SW480 (cell line): ENCODE results near the gene SRRM5.
"Not testable (repeated sequence)": the region's sequence is repeated elsewhere in the genome, so short reads cannot be mapped to it uniquely, and the experiment has no call there.

Experiments
- DNase-seq: peaks from one replicate; pipeline ENCODE4 v3.0.0-alpha.2; 2016; ENCODE audit warnings: low spot score

Gene SRRM5

DNA sequence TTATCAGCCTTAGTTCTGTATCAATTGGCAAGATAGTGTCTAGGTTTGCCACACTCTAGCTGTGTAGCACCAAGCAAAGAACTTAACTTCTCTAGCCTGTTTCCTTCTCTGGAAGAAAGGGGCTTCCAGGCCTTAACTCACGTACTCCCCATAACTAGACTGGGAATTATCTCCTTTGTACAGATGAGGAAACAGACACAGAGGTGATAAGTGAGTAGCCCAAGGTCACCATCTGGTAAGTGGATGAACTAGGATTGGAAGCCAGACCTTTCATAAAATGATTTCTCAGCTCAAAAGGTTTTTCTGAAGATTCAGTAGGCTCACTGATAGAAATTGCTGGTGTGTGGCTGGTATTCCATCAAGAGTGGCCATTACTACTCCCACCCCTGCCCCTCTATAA, 4.4 kb downstream of the SRRM5 start:
- no peak for DNase-seq

DNA sequence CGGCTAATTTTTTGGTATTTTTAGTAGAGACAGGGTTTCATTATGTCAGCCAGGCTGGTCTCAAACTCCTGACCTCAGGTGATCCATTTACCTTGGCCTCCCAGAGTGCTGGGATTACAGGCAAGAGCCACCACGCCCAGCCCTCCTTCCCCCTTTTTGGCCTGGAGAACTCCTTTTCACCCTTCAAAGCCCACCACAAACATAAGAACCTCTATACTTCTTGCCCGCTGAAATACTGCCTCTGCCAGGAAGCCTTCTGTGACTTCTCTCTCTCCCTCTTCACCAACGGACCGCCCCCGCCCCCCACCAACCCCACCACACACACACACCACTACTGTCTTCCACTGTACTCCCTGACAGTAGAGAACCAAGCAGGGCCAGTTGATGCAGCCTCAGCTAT, 5.1 kb downstream of the SRRM5 start:
- DNase-seq = no peak

DNA sequence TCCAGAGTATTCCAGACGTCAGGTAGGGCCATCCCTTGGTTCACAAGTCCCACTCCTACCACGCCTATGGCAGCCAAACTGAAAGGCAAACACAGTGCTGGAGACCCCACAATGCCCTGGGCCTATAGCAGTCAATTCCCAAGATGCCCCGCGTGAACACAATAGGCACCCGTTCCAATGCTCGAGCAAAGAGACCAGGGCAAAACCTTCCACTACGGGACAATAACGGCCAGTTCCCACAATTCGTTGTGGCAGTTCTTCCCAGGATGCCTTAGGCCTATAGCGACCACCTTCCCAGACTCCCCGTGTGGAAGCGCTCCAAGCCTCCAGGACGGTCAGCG, 7.0 kb downstream of the SRRM5 start:
- peak; percentile 77 for DNase-seq

DNA sequence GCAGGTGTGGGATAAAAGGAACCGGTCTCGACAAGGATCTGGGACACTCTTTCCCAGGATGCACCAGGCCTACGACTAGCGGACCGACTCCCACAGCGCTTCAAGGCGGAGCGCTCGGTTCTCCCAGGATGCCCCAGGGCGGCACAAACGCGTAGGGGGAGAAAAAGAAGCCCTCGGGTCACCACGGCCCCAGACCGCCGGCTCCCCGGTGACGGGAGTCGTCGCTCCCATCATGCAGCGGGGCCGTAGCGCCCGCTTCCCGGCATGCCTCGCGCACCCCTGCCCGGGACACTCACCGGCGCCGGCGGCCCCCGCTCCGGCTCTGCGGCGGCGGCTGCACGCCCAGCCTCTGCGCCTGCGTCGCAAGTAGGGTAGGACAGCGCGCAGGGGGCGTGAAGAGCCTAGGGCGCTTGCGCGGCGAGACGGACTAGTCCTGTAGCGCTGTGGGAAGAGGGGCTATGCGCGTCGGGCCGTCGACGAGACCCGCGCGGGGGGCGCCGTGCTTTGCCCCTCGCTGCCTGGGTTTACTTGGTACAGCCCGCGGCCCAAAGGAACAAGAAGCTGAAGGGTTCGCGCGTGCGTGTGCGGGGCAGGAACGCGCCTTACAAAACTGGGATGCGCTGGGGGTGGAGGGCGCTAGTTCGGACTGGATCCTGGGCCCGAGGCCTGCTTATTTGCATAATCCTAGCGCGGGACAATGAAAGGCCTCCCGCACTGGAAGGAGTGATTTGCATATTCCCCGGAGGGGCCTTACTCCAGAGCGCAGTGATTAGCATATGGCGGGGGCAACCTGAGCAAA, 7.6 kb downstream of the SRRM5 start, which contains the start of gene ZNF428:
Gene ZNF428 (minus strand): TSS at position 368 of the 799 bp plus-strand sequence. CDS start 5,325 bp downstream, outside the sequence.
- peak; percentile 94 for DNase-seq

DNA sequence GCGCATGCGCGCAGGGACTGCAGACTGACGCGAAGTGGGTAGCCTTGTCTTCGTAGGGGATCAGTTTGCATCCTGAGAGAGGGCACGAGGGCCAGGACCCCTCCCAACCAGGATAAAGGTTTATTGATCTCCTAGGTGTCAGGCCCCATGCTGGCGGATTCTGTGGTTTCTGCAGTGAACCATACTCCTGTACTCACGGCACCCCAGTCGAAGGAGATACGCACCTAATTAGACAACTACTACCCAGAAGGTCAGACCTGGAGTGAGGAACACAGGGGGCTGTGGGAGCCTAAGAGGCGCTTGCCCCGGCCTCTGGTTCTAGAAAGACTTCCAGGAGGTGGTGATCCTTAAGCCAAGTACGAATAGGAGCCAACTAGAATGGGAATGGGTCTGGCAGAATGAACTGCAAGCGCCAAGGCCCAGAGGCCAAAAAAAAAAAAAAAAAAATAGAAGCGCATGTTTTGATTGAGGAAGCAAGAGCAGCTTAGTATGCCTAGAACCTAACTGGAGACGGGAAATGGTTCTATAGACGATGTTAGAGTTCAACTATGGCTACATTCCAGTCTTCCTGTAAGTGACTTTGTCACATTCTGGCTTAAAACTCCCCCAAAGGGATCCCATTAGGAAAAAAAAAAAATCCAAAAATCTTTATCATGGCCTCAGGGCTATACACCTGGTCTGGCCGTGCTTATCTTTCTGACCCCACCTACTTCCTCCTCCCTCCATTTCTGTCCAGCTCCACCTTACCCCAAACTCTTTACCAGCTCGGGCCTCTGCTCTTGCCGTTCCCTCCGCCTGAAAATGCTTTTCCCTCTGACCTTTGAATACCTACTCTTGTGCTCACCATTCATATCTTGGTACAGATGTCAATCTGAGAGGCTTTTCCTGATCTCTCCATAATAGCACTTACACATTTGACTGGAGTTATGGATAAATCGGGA, 8.4 kb downstream of the SRRM5 start:
- no peak for DNase-seq

DNA sequence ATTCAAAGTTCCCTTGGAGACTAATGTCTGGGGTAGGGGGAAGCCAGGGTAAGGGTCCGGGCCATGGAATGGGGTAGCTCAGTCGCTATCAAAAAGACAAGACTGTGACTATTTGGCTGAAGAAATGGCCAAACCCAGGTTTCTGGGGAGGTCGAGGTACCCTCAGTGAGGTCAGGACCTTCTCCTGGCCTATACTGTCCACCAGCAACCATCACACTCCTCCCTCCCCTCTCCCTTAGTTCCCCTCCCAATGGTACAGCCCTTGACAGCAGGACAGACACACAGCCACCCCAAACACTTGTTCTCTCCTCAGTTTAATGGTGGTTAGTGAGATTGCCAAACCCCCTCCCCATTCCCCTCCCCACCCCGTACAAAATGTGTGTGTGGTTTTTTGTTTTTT, 10.2 kb downstream of the SRRM5 start:
- no peak for DNase-seq

DNA sequence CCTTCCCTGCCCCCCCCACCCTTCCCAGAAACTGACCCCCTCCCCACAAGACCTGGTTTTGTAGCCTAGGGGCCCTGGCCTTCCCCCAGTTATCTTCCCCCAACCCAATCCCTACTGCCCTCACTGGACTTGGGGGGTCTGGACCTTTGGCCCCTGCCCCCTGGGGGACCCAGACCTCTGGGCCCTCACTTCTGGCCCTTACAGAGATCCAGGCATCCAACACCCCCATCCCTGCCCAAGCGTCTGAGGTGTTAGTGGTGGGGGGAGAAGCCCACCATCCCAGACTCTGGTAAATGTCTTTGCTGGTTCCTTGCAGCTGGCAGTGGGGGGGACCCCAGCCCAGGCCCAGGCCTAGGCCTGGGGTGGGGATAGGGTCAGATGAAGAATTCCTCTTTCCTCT, 11.1 kb downstream of the SRRM5 start:
- no peak for DNase-seq

DNA sequence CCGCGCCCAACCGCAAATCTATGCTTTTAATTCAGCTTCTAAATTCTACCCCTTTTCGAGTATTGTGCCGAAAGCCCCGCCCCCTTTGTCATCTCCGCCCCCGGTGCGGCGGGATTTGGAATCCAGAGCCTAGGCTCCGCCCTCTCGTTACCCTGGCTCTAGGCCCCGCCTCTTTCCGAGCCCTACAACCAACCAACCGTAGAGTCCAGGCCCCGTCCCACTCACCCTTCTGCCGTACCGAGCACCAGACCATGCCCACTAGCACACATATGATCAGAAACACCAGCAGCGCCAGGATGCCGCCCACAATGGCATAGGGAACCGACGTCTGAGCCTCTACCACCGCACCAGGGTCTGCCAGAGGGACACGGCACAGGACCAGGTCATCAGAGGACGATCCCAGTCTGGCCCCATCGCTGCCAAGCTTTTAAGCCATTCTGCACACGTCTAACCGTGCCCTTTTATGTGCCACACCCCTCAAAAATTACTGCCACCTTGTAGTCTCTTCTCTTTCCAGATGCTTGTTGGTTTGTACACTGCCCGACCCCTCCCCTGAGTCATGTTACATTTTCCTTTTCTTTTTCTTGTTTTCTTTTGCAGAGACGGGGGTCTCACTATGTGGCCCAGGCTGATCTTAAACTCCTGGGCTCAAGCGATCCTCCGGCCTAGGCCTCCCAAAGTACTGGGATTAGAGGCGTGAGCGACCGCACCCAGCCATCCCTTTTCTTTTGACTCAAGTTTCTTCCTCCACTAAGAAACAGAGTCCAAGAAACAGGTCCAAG, 12.2 kb downstream of the SRRM5 start:
- peak; percentile 92 for DNase-seq

DNA sequence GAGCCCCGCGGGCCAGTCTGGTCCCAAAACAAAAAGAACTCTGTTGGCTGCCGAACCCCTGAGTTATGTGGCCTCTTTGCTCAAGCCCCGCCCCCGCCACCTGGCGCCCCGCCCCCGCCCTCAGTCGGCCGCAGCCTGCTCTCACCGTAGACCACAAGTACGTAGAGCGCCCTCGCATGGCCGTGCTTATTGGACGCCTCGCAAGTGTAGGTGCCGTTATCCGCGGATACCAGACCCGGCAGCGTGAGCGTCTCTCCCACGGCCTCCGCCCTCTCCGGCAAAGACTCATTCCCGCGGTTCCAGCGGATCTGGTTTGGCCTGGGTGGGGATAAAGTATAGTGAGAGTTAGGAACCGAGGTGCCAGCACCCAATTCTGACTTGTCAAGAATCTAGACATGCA, 13.0 kb downstream of the SRRM5 start:
- DNase-seq = peak; percentile 92

DNA sequence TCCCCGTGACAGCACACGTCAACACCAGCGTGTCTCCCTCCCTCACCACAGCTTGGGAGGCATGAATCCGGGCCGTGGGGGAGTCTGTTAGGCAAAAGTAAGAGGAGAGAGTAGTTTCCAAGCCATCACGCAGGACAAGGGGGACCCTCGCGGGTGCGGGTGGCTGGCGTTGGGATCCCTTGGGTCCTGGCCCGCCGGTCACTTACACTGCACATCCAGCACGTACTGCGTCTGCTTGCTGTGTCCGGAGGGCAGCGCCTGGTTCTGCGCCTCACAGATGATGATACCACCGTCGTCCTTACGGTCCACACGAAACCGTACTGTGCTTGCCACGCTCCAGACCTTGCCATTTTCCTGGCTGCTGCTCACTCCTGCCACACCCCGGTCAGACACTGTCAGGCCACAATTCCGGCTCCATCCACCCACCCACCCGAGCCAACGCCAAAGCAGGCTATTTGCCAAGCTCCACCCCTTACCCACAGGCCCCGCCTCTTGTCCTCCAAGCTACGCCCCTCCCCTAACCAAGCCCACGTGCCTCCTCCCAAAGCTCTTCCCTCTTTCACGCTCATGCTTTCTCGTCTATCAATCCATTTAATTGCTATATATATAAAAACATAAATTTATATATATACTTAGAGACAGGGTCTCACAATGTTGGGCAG, 14.2 kb downstream of the SRRM5 start:
- peak; percentile 67 for DNase-seq

DNA sequence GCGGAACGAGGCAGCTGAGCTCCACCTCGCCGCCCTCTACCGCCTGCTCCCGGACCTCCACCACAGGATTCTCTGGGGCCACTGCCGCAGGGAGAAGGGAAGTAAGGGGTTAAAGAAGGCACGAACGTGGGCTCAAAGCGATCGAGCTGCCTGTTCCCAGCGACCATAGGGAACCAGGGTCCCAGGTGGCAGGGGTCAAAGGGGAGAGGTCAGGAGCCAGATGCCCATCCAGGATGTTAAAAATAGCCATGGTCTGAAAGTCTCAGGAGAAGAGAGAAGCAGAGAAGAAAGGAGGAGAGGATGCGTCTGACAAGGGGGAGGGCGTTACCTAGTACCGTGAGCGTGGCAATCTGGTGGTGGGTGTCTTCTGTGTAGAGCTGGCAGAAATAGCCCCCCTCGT, 14.9 kb downstream of the SRRM5 start:
- no peak for DNase-seq

DNA sequence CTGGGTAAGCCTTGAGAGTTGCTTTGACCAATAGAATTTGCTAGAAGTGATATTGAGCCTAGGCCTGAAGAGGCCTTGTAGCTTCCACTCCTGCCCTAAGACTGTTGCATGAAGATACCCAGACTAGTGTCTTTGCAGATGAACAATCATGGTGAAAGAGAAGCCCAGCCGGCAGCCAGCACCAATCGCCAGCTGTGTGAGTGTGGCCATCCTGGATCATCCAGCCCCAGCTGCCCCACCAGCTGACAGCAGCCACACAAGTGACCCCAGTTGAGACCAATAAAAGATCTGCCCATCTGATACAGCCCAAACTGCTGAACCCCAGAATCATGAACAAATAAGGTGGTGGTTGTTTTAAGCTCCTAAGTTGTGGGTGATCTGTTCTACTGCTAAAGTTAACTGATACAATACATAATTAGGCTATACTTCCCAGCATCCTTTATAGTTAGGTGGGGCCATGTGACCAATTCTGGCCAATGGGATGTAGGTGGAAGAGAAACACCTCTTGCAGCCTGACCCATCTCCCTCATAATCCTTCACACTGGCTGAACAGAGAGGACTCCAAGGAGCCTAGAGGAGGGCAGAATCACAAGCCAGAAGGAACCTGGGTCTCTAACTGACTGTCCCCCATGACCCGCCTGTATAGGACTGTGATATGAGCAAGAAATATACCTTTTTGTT, 16.9 kb downstream of the SRRM5 start:
- no peak for DNase-seq

DNA sequence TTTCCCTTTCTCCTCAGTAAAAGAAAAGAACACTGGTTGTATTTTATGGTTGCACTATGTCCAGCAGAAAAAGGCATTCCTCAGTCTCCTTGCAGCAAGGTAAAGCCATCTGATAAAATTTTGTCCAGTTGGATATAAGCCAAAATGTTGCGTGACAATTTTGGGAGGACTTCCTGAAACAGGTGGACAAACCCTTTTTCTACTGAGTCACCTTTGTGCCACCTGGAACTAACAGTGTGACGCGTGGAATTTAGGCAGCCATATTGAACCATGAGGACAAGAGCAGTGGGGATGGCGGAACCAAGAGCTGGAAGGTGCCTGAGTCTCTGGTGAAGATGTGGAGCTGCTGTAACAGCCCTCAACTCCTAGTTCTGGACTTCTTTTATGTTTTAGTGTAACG, 19.6 kb downstream of the SRRM5 start:
- no peak for DNase-seq

DNA sequence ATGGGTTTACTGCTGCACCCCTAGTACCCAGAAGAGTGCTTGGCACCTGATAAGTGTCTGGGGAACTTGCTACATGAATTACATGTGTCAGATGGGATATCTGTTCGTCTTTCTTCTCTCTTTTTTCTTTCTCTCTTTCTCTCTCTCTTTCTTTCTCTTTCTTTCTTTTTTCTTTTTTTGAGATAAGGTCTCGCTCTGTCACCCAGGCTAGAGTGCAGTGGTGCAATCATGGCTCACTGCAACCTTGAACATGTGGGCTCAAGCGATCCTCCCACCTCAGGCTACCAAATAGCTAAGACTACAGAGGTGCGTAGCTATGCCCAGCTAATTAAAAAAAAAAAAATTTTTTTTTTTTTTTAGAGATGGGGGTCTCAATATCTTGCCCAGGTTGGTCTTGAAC, 21.6 kb downstream of the SRRM5 start:
- DNase-seq = no peak

DNA sequence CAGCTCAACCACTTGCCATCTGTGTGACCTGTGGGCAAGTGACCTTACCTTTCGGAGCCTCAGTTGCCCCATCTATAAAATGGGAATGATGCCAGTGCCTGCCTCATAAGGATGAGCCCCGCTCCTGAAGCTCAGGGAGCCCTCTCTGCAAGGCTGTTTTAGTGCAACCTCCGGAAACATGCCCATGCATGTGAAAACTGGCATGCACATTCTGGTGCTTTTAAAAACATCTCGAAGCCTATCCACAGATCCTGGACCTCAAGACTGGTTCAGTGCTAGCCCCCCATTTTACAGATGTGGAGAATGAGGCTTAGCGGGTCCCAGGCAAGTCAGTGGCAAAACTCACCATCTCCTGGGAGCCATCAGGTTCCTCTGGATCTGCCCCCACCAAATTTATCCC, 22.2 kb downstream of the SRRM5 start:
- no peak for DNase-seq

DNA sequence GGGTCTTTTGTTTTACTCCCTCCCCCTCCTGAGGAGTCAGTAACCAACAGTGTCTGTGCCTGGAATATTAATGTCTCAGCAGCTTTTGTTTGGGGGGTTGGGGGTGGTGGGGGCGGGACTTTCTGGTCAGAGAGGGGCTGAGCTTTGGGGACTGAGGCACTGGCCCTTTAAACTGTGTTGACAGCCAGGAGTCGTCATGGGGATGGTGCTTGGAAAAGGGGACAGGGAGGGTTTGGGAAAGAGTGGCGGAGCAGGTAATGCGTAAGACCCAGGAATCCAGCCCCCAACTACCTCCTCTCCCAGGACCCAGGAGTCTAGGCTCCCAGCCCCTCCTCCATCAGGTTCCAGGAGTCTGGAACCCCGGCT, 22.6 kb downstream of the SRRM5 start:
- DNase-seq = no peak

DNA sequence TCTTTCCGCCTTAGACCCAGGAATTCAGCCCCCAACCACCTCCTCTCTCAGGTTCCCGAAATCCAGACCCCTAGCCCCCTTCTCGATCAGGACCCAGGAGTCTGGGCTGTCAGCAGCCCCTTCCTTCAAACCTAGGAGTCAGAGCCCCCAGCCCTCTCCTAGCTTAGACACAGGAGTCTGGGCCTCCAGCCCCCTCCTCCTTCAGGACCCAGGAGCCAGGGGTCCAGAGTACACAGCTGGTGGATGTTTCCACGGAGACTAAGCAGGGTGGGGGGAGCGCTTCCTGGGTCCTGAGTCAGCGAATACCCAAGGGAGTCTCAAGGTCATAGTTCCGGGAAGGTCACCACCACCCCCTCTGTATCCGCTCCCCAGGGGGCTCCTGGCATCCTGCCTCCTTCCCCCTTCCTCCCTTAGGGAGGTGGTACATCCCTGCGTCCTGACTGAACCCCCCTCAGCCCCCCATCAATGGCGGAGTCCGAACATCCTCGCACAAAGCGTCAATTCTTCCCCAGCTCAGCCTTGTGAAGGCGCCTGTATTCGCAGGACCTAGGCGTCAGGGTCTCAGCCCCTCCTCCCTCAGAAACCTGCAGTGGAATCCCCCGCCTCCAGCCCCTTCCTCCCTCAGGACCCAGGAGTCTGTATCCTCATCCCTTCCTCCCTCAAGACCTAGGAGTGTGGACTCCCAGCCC, 23.1 kb downstream of the SRRM5 start:
- DNase-seq = no peak

DNA sequence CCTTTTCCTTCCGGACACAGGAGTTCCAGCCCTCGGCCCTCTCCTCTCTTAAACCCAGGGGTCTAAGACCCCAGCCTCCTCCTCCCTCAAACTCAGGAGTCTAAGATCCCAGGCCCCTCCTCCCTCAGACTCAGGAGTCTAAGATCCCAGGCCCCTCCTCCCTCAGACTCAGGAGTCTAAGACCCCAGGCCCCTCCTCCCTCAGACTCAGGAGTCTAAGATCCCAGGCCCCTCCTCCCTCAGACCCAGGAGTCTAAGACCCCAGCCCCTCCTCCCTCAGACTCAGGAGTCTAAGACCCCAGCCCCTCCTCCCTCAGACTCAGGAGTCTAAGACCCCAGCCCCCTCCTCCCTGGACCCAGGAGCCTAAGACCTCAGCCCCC, 23.7 kb downstream of the SRRM5 start:
- not testable (repeated sequence) for DNase-seq

DNA sequence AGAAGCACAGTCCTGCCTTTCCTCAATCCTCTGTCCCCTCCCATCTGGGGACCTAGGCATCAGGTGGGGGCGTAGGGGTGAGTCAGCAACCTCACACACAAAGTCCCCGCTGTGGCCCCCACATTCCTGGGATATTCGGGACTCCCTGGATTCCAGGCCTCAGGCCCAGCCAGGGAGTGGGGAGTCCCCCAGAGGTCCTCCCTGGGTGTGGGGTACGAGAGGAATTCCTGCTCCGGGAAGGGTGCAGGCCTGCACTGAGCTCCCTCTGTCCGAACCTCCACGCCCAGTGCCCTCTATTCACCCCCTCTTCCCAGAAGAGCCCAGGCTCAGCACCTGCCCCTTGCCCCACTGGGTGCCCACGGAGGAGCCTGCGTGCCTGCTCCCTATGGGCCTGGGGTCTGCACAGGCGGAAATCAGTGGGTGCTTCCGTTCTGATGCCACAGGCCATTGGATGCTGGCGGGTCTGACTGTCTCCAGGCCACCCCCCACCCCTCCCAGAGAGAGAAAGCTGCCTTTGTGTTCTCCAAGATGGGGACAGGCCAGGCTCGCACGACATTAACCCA, 24.3 kb downstream of the SRRM5 start:
- DNase-seq = peak; percentile 67

DNA sequence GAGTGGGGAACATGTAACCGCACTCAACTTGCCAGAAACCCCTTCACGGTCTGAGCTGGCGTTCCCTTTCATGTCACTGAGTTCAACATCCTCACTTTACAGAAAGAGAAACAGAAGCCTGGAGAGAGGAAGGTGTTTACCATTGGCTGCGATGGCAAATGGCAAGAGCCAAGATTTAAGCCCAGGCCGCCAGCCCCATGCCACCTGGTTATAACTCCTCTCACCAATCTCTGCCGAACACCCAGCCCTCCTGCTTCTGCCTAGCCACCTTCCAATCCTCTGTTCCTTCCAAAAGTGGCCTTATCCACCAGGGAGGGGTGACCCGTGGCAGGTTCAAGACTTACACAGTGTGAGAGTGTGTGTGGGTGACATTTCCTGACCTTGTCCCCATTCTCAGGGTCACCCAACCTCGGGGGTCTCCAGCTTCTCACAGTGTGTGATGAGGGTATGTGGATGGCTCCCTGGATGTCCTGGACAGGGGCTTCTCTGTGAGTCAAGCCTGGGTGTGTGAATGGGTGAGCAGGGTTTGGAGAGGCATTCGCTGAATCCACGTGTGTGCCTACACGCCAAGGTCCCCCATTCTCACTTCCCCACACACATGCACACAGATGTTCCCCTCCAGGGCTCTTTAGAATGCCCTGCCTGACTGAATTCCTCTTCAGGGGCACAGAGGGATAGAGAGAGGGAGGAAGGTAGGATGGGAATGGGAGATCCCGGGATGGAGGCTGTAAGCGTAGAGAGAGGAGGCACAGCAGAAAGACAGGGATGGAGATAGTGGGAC, 26.5 kb downstream of the SRRM5 start:
- no peak for DNase-seq
